ENCODE data around the gene S100A10. TPM values are rescaled to one million over a fixed set of nuclear protein-coding genes. Genes with fewer than 3 reads are reported as not detected.
A peak's percentile ranks its signal among the peaks of the same experiment; 100 is the strongest.

S100A10 gene
- total RNA-seq (2022) (1,693 and 1,694 TPM in 2 replicates), Bru-seq, nascent RNA (percentile 99 among the genes with signal in this experiment), BruChase-seq, experiment 1, labeled RNA remaining after a 6-hour chase (percentile 97 among the genes with signal in this experiment), BruChase-seq, experiment 2, labeled RNA remaining after a 2-hour chase (percentile 95 among the genes with signal in this experiment)
- long read RNA-seq, transcript S100A10-202 (3 exons, 1,202 nt), result major isoform, 1,184 of 1,235 reads
- long read RNA-seq, partial matches to known transcripts, result 15 of 1,235 reads
- long read RNA-seq, other reads (novel, unspliced or antisense), result 35 of 1,235 reads

- intact Hi-C loops (cut with micrococcal nuclease), result loop anchor here (5.0 kb wide), 1 partner anchor 53 kb away; no protein-coding TSS in a partner anchor
- peaks cover 23% of the 10 kb centered on the region for H3K36me3 Mint-ChIP-seq (ENCODE audit: insufficient read depth, unreplicated experiment)
- no peak for TF ChIP-seq CTCF (IDR thresholded peaks at IDR 0.05; ENCODE audit: unreplicated experiment)
- CTCF ChIA-PET, result interaction anchor here (0.7 to 23.4 kb wide), 3 partner anchors 13 to 341 kb away, joined by 3 to 543 read pairs (median 3); no protein-coding TSS in a partner anchor
- no peaks in the 10 kb centered on the region for H3K9me3 Mint-ChIP-seq (ENCODE audit: unreplicated experiment)
- peaks cover 54% of the 10 kb centered on the region for H3K4me1 Mint-ChIP-seq (ENCODE audit: insufficient read depth, unreplicated experiment)
- H3K27me3 Mint-ChIP-seq (ENCODE audit: insufficient read depth, unreplicated experiment), result no peaks in the 10 kb centered on the region
- POLR2A ChIA-PET, result interaction anchor here (0.6 to 21.0 kb wide), 19 partner anchors 20 to 1572 kb away, joined by 3 to 1089 read pairs (median 8); partner anchors contain the start of genes PI4KB, S100A11, S100A2 and TDRKH
- no TSS peak for BruUV-seq (replicated peaks)
- peak; percentile 86 for DNase-seq (ENCODE audit: unreplicated experiment)
- H3K4me3 Mint-ChIP-seq (ENCODE audit: unreplicated experiment), result peak within 1 kb of the TSS; percentile 89
- peak within 1 kb of the TSS; percentile 96 for H3K27ac Mint-ChIP-seq (ENCODE audit: low read depth, unreplicated experiment)
Observed at GRCh38 chr1:151993734-151994496, at the start of gene S100A10. S100A10 (minus strand) TSS chr1:151993859; CDS start chr1:151986230, 7,629 bp downstream.

- TF ChIP-seq CTCF (IDR thresholded peaks at IDR 0.05; ENCODE audit: unreplicated experiment), result no peak
- ChIA-PET POLR2A (interaction anchor here (0.7 to 1.5 kb wide), 3 partner anchors 11 to 1872 kb away, joined by 3 read pairs; partner anchors contain the start of gene THEM4), CTCF (interaction anchor here (0.6 to 2.0 kb wide), 7 partner anchors 8 to 143 kb away, joined by 3 to 8 read pairs (median 4); no protein-coding TSS in a partner anchor)
- no TSS peak for BruUV-seq (replicated peaks)
- no peak overlapping the region for H3K4me3 Mint-ChIP-seq (ENCODE audit: unreplicated experiment)
- H3K4me1 Mint-ChIP-seq (ENCODE audit: insufficient read depth, unreplicated experiment), result peaks cover 6% of the 10 kb centered on the region
- no peak overlapping the region for H3K27ac Mint-ChIP-seq (ENCODE audit: low read depth, unreplicated experiment)
- DNase-seq (ENCODE audit: unreplicated experiment), result no peak
- peaks cover under 1% of the 10 kb centered on the region for H3K36me3 Mint-ChIP-seq (ENCODE audit: insufficient read depth, unreplicated experiment)
- no peaks in the 10 kb centered on the region for H3K9me3 Mint-ChIP-seq (ENCODE audit: unreplicated experiment)
- intact Hi-C loops (cut with micrococcal nuclease), result no loop called here
- no peaks in the 10 kb centered on the region for H3K27me3 Mint-ChIP-seq (ENCODE audit: insufficient read depth, unreplicated experiment)
Observed at GRCh38 chr1:152042030-152042429, 48.4 kb upstream of the S100A10 start.

GRCh38 chr1:152039886-152040285, 46.2 kb upstream of the S100A10 start:
- TF ChIP-seq CTCF (IDR thresholded peaks at IDR 0.05; ENCODE audit: unreplicated experiment), result no peak
- DNase-seq (ENCODE audit: unreplicated experiment), result no peak
- no TSS peak for BruUV-seq (replicated peaks)
- Mint-ChIP-seq H3K36me3 (ENCODE audit: insufficient read depth, unreplicated experiment) (peaks cover 19% of the 10 kb centered on the region), H3K4me3 (ENCODE audit: unreplicated experiment) (no peak overlapping the region), H3K4me1 (ENCODE audit: insufficient read depth, unreplicated experiment) (peaks cover 4% of the 10 kb centered on the region), H3K27ac (ENCODE audit: low read depth, unreplicated experiment) (no peak overlapping the region), H3K27me3 (ENCODE audit: insufficient read depth, unreplicated experiment) (no peaks in the 10 kb centered on the region), H3K9me3 (ENCODE audit: unreplicated experiment) (no peaks in the 10 kb centered on the region)
- intact Hi-C loops (cut with micrococcal nuclease), result no loop called here
- ChIA-PET CTCF (interaction anchor here (0.6 to 1.2 kb wide), 6 partner anchors 9 to 145 kb away, joined by 3 to 7 read pairs (median 3); no protein-coding TSS in a partner anchor), POLR2A (interaction anchor here (1.0 to 13.2 kb wide), 4 partner anchors 9 to 131 kb away, joined by 3 to 622 read pairs (median 3); partner anchors contain the start of gene THEM4)

Data from MCF 10A (cell line).